PC-3 (cell line): ENCODE measurements around the gene TXNDC2.

Experiments
- CTCF ChIP-seq: fragments of 300-600 bp; sonication (generic); conservative IDR thresholded peaks from 2 replicates; pipeline ENCODE4 v1.5.1; 2017; ENCODE audit warnings: antibody characterized with exemption, low read depth, mild to moderate bottlenecking, low read length
- EZH2phosphoT487 ChIP-seq: fragments of 300-600 bp; sonication (generic); IDR thresholded peaks from 2 replicates; pipeline ENCODE4 v1.6.1; 2018; ENCODE audit warnings: mild to moderate bottlenecking, antibody characterized with exemption, low read length, borderline replicate concordance

DNA sequence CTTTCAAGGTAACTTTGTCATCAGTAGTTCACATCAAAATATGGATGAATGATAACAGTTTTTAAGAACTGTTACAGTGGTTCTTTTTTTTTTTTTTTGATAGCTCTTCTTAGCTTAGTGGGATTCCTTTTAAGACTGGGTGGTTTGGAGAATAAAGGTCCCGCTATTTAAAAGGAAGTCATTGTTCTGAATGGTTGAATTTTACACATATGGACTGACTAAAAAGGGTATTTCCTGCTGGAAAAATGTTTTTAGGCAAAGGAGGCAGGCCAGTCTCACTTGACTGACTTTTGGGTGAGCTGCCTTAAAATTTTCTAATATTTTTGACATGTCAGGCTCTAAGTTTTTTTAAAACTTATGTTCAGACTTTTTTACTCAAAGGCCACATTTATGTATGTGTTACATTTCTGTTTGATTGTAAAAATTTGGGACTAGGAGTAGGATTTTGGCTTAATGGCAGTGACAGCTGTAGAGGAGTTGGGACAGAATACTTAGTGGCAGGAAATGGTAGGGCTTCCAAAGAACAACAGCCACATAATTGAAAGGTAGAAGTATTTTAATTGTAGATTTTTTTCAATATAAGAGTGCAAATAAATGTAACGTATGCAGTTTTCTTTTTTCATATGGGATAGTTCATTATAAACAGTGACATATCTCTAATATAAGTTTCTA lies 41.8 kb downstream of the TXNDC2 start:
- TF ChIP-seq CTCF (no peak), EZH2phosphoT487 (no peak)
